H1 (cell line): Measurements from ENCODE around the gene RPUSD3.

Experiments
- CBX5 ChIP-seq: fragments of 300-800, 300-1000 bp; sonication (generic); IDR thresholded peaks from 2 replicates; pipeline ENCODE4 v1.7.1; 2016; ENCODE audit warnings: antibody characterized with exemption, low read length, low read depth
- CEBPB ChIP-seq: IDR thresholded peaks from 2 replicates; pipeline ENCODE4 v1.6.1; 2012; ENCODE audit warnings: low read depth, low read length
- CTCF ChIP-seq, 3 experiments: IDR thresholded peaks; 1 replicate in 2 of 3; 2 replicates in 1 of 3; pipeline versions ENCODE4 v1.5.1 to v1.6.1; 2011; ENCODE audit warnings: low read length in 3 of 3, mild to moderate bottlenecking in 3 of 3, inconsistent platforms in 2 of 3, low read depth in 1 of 3, moderate library complexity in 1 of 3; ENCODE audit not compliant: insufficient read depth in 1 of 3; ENCODE audit errors: control extremely low read depth in 1 of 3
- EGR1 ChIP-seq: IDR thresholded peaks from 2 replicates; pipeline ENCODE4 v1.6.1; 2011; ENCODE audit warnings: low read depth, low read length, borderline replicate concordance
- EZH2 ChIP-seq: fragments of 200-600 bp; sonication (generic); IDR thresholded peaks from 2 replicates; pipeline ENCODE4 v1.7.1; 2012; ENCODE audit warnings: low read depth, mild to moderate bottlenecking, moderate library complexity, low read length, inconsistent platforms; ENCODE audit not compliant: severe bottlenecking
- HDAC2 ChIP-seq, 2 experiments: fragments of 300-600 bp in 1 of 2; sonication (generic) in 1 of 2; IDR thresholded peaks; 2 replicates each; pipeline ENCODE4 v1.6.1; 2011 to 2012; ENCODE audit warnings: low read depth in 2 of 2, low read length in 2 of 2, mild to moderate bottlenecking in 2 of 2, moderate library complexity in 2 of 2, borderline replicate concordance in 1 of 2, inconsistent platforms in 1 of 2
- HDAC6 ChIP-seq: IDR thresholded peaks from one replicate; pipeline ENCODE4 v1.7.1; 2012; ENCODE audit warnings: low read depth, mild to moderate bottlenecking, inconsistent platforms, low read length, moderate library complexity
- POLR2AphosphoS5 ChIP-seq: IDR thresholded peaks from 2 replicates; pipeline ENCODE4 v1.6.1; 2011; ENCODE audit warnings: low read depth, low read length
- SIN3A ChIP-seq, 2 experiments: IDR thresholded peaks in 1 of 2; conservative IDR thresholded peaks in 1 of 2; 2 replicates each; pipeline ENCODE4 v1.6.1; 2011 to 2012; ENCODE audit warnings: low read length in 2 of 2, improper control_type of control experiment in 1 of 2, low read depth in 1 of 2, mild to moderate bottlenecking in 1 of 2
- TAF1 ChIP-seq: IDR thresholded peaks from 2 replicates; pipeline ENCODE4 v1.6.1; 2011; ENCODE audit warnings: mild to moderate bottlenecking, low read depth, low read length
- TEAD4 ChIP-seq: IDR thresholded peaks from 2 replicates; pipeline ENCODE4 v1.6.1; 2012; ENCODE audit warnings: low read depth, low read length, inconsistent platforms, mixed read lengths
- USF2 ChIP-seq: IDR thresholded peaks from 2 replicates; pipeline ENCODE4 v1.6.1; 2011; ENCODE audit warnings: low read length, improper control_type of control experiment

GRCh38 chr3:9886328-9886727 lies 42.5 kb upstream of the RPUSD3 start:
- TF ChIP-seq EZH2 (no peak), USF2 (no peak), EGR1 (no peak), CTCF (IDR thresholded peaks at IDR 0.05; ENCODE audit: control extremely low read depth in 1 of 3, insufficient read depth in 1 of 3, low read depth in 1 of 3, low read length in 3 of 3) (no peak), CBX5 (no peak), POLR2AphosphoS5 (no peak), SIN3A (conservative IDR thresholded peaks at IDR 0.05 in 1 of 2, IDR thresholded peaks at IDR 0.05 in 1 of 2; ENCODE audit: low read depth in 1 of 2, low read length in 2 of 2) (no peak), TAF1 (no peak), HDAC2 (IDR thresholded peaks at IDR 0.05; ENCODE audit: borderline replicate concordance in 1 of 2, low read depth in 2 of 2, low read length in 2 of 2) (no peak), CEBPB (no peak), TEAD4 (no peak), HDAC6 (no peak)
